ENCODE results near the gene MRPL1. TPM values are rescaled to one million over a fixed set of nuclear protein-coding genes. Genes with fewer than 3 reads are reported as not detected.

MRPL1 gene
- total and polyA plus RNA-seq, 2 of the 13 experiments (the other 11 are each of a cell fraction or from before 2014, with no cell fraction given), result 23.3 to 61.5 TPM

DNA sequence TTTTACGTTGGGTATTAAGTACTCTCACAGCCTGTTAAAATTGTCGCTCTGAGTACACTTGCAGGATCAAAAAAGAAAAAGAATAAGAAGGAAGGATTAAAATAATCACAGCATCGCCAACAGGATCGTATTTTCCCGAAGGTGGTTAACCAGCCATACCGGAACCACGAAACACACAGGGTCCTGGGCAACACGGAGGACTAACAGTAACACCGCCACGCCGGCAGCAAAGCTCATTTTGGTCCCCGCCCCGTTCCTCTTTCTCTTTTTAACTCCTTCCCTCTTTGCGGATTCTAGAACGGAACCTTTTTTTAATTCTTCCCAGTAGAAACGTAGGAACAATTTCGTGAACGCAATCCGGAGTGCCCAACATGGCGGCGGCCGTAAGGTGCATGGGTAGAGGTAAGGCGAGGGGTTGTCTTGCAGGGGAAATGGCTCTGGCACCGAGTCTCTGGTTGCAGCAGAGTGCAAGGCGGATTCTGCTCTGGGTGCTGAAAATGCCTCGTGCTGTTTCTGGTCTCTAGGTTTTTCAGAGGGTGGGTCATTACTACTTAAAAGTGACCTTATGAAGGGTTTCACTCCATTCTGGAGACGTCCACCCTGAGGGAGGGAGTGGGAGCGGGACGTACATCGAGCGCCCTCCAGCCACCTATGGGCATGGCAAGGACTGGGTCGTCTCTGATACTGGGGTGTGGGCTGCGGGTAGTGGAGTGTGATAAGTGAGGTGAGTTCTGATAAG is at the start of gene MRPL1 (continued):
- TF ChIP-seq SNAPC2 (CRISPR knock-in tag; IDR thresholded peaks at IDR 0.05), result peak; percentile 95
- peak; percentile 93 for TF ChIP-seq TARDBP (CRISPR knock-in tag; IDR thresholded peaks at IDR 0.05)
- TF ChIP-seq, protein P1, sequence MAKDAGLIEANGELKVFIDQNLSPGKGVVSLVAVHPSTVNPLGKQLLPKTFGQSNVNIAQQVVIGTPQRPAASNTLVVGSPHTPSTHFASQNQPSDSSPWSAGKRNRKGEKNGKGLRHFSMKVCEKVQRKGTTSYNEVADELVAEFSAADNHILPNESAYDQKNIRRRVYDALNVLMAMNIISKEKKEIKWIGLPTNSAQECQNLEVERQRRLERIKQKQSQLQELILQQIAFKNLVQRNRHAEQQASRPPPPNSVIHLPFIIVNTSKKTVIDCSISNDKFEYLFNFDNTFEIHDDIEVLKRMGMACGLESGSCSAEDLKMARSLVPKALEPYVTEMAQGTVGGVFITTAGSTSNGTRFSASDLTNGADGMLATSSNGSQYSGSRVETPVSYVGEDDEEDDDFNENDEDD (CRISPR knock-in tag; IDR thresholded peaks at IDR 0.05; ENCODE audit: borderline replicate concordance), result peak; percentile 62; the same call in 1 of the 2 replicates
- peak; percentile 94 for TF ChIP-seq NAIF1 (CRISPR knock-in tag; IDR thresholded peaks at IDR 0.05; ENCODE audit: borderline replicate concordance)
- peak; percentile 87; the same call in 1 of the 2 replicates for TF ChIP-seq ZBTB42 (CRISPR knock-in tag; IDR thresholded peaks at IDR 0.05)
- TF ChIP-seq, protein P2, sequence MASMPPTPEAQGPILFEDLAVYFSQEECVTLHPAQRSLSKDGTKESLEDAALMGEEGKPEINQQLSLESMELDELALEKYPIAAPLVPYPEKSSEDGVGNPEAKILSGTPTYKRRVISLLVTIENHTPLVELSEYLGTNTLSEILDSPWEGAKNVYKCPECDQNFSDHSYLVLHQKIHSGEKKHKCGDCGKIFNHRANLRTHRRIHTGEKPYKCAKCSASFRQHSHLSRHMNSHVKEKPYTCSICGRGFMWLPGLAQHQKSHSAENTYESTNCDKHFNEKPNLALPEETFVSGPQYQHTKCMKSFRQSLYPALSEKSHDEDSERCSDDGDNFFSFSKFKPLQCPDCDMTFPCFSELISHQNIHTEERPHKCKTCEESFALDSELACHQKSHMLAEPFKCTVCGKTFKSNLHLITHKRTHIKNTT (CRISPR knock-in tag; IDR thresholded peaks at IDR 0.05), result no peak
- TF ChIP-seq, protein P3, sequence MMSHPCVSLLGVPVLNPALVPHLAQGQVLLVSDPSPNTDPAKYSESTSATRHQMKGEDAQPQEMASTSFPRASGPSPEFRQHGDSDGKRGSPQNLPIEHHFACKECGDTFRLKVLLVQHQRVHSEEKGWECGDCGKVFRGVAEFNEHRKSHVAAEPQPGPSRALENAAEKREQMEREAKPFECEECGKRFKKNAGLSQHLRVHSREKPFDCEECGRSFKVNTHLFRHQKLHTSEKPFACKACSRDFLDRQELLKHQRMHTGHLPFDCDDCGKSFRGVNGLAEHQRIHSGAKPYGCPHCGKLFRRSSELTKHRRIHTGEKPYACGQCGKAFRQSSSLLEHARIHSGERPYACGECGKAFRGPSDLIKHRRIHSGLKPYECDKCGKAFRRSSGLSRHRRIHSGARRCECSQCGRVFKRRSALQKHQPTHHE (CRISPR knock-in tag; IDR thresholded peaks at IDR 0.05; ENCODE audit: borderline replicate concordance), result no peak; the same call in 1 of the 2 replicates
- TF ChIP-seq ZNF251 (CRISPR knock-in tag; IDR thresholded peaks at IDR 0.05), result no peak
- peak; percentile 87 for TF ChIP-seq NR2C2 (CRISPR knock-in tag; IDR thresholded peaks at IDR 0.05; ENCODE audit: borderline replicate concordance)
- peak; percentile 89 for TF ChIP-seq KDM2A (CRISPR knock-in tag; IDR thresholded peaks at IDR 0.05; ENCODE audit: borderline replicate concordance, low read depth)
- no peak for TF ChIP-seq PAWR (CRISPR knock-in tag; IDR thresholded peaks at IDR 0.05; ENCODE audit: borderline replicate concordance)
- peak; percentile 76; the same call in 1 of the 2 replicates for TF ChIP-seq MIER2 (CRISPR knock-in tag; IDR thresholded peaks at IDR 0.05)
- TF ChIP-seq, protein P4, sequence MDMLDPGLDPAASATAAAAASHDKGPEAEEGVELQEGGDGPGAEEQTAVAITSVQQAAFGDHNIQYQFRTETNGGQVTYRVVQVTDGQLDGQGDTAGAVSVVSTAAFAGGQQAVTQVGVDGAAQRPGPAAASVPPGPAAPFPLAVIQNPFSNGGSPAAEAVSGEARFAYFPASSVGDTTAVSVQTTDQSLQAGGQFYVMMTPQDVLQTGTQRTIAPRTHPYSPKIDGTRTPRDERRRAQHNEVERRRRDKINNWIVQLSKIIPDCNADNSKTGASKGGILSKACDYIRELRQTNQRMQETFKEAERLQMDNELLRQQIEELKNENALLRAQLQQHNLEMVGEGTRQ (IDR thresholded peaks at IDR 0.05; ENCODE audit: low read depth, low read length), result no peak
- TF ChIP-seq, protein P4 (CRISPR knock-in tag; IDR thresholded peaks at IDR 0.05; ENCODE audit: borderline replicate concordance), result no peak
- TF ChIP-seq, protein P5, sequence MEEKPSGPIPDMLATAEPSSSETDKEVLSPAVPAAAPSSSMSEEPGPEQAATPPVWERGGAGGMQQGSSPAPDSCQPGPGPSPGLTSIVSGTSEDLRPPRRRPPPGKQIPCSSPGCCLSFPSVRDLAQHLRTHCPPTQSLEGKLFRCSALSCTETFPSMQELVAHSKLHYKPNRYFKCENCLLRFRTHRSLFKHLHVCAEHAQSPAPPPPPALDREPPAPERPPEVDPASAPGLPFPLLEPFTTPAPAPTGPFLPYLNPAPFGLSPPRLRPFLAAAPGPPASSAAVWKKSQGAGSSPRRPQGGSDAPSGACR (CRISPR knock-in tag; IDR thresholded peaks at IDR 0.05), result 0 out of 2 replicates have a peak, but pooled peaks have one; percentile 46
- no peak for TF ChIP-seq ZSCAN20 (CRISPR knock-in tag; IDR thresholded peaks at IDR 0.05; ENCODE audit: borderline replicate concordance)
- 0 out of 2 replicates have a peak, but pooled peaks have one; percentile 56 for TF ChIP-seq ZBTB3 (CRISPR knock-in tag; IDR thresholded peaks at IDR 0.05; ENCODE audit: borderline replicate concordance, low read depth)
- TF ChIP-seq, protein P6, sequence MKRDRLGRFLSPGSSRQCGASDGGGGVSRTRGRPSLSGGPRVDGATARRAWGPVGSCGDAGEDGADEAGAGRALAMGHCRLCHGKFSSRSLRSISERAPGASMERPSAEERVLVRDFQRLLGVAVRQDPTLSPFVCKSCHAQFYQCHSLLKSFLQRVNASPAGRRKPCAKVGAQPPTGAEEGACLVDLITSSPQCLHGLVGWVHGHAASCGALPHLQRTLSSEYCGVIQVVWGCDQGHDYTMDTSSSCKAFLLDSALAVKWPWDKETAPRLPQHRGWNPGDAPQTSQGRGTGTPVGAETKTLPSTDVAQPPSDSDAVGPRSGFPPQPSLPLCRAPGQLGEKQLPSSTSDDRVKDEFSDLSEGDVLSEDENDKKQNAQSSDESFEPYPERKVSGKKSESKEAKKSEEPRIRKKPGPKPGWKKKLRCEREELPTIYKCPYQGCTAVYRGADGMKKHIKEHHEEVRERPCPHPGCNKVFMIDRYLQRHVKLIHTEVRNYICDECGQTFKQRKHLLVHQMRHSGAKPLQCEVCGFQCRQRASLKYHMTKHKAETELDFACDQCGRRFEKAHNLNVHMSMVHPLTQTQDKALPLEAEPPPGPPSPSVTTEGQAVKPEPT (CRISPR knock-in tag; IDR thresholded peaks at IDR 0.05; ENCODE audit: low read depth), result 0 out of 2 replicates have a peak, but pooled peaks have one; percentile 23
